B cell (primary cell): ENCODE measurements around the gene RAB28. TPM values are rescaled to one million over a fixed set of nuclear protein-coding genes. Genes with fewer than 3 reads are reported as not detected.

Source experiments
- ATAC-seq: fragments of 200-7000 bp; cut with Tn5 transposase; one replicate; pipeline ENCODE4 v1.10.0; 2021; ENCODE audit warnings: low read depth, mild to moderate bottlenecking, moderate number of reproducible peaks, moderate library complexity
- CTCF ChIA-PET: fragments of 350-600 bp; sonication (Branson Sonifier 250); formaldehyde crosslinking; loops from one replicate; lab custom pipeline; 2021; ENCODE audit warnings: antibody characterized with exemption, inconsistent platforms; lab: Charles Lee
- POLR2A ChIA-PET: fragments of 350-600 bp; sonication (Branson Sonifier 250); formaldehyde crosslinking; loops from one replicate; lab custom pipeline; 2021; ENCODE audit warnings: antibody characterized with exemption; lab: Charles Lee
- DNase-seq: peaks from one replicate; pipeline ENCODE4 v3.0.0; 2013
- H2AFZ ChIP-seq: 2 replicates; pipeline ENCODE4 v1.6.1; 2012; ENCODE audit warnings: mild to moderate bottlenecking, low read depth, low read length; ENCODE audit not compliant: insufficient read depth, poor library complexity, severe bottlenecking
- H3K27ac ChIP-seq, 2 donors: 1 replicate in 1 of 2; 2 replicates in 1 of 2; pipeline ENCODE4 v1.5.1; 2012 to 2013; ENCODE audit warnings: low read length in 2 of 2, mild to moderate bottlenecking in 2 of 2, moderate library complexity in 1 of 2
- H3K27me3 ChIP-seq, 4 experiments: fragments of 200-600 bp in 1 of 4; sonication (generic) in 1 of 4; replicated peaks in 1 of 4; 1 replicate in 2 of 4; 2 replicates in 2 of 4; pipeline versions ENCODE4 v1.6.1 to v1.7.0; 2013 to 2016; ENCODE audit warnings: low read length in 3 of 4, mild to moderate bottlenecking in 2 of 4, mixed read lengths in 1 of 4, moderate library complexity in 1 of 4; ENCODE audit not compliant: insufficient read depth in 4 of 4, control insufficient read depth in 3 of 4; ENCODE audit errors: control extremely low read depth in 1 of 4
- H3K36me3 ChIP-seq, 2 experiments: replicated peaks in 1 of 2; 1 replicate in 1 of 2; 2 replicates in 1 of 2; pipeline versions ENCODE4 v1.6.1 to v1.7.1; 2013; ENCODE audit warnings: low read length in 1 of 2; ENCODE audit not compliant: insufficient read depth in 2 of 2, control insufficient read depth in 1 of 2; ENCODE audit errors: control extremely low read depth in 1 of 2, extremely low read depth in 1 of 2
- H3K4me1 ChIP-seq, 2 donors: fragments of 200-600 bp in 1 of 2; sonication (generic) in 1 of 2; 1 replicate in 1 of 2; 2 replicates in 1 of 2; pipeline versions ENCODE4 v1.5.1 to v1.6.1; 2013 to 2017; ENCODE audit warnings: low read length in 2 of 2; ENCODE audit not compliant: control insufficient read depth in 2 of 2, insufficient read depth in 2 of 2
- H3K4me2 ChIP-seq: replicated peaks from 2 replicates; pipeline ENCODE3; 2012; ENCODE audit warnings: mild to moderate bottlenecking, low read depth, low read length; ENCODE audit not compliant: poor library complexity, severe bottlenecking
- H3K4me3 ChIP-seq, 5 experiments: fragments of 200-600 bp in 1 of 5; sonication (generic) in 1 of 5; 1 replicate in 3 of 5; 2 replicates in 2 of 5; pipeline versions ENCODE4 v1.5.1 to v1.7.0; 2011 to 2016; ENCODE audit warnings: low read length in 4 of 5, mild to moderate bottlenecking in 4 of 5, low read depth in 2 of 5, control low read depth in 1 of 5, moderate library complexity in 1 of 5; ENCODE audit not compliant: insufficient read depth in 1 of 5; ENCODE audit errors: control extremely low read depth in 1 of 5, extremely low read depth in 1 of 5
- H3K79me2 ChIP-seq: fragments of 200-600 bp; sonication (generic); one replicate; pipeline ENCODE4 v1.6.0; 2016; ENCODE audit warnings: low read length; ENCODE audit not compliant: control insufficient read depth, insufficient read depth
- H3K9ac ChIP-seq: fragments of 200-600 bp; sonication (generic); 2 replicates; pipeline ENCODE4 v1.6.1; 2017; ENCODE audit warnings: mild to moderate bottlenecking, low read length, moderate library complexity
- H3K9me3 ChIP-seq, 3 donors: one replicate each; pipeline versions ENCODE4 v1.6.1 to v1.7.1; 2013; ENCODE audit warnings: low read length in 2 of 3; ENCODE audit not compliant: control insufficient read depth in 2 of 3, insufficient read depth in 1 of 3; ENCODE audit errors: control extremely low read depth in 1 of 3
- H4K20me1 ChIP-seq: 2 replicates; pipeline ENCODE4 v1.6.0; 2012; ENCODE audit warnings: mild to moderate bottlenecking, low read length; ENCODE audit not compliant: insufficient read depth, control insufficient read depth, poor library complexity, severe bottlenecking
- H3K27ac Mint-ChIP-seq: one replicate; pipeline ENCODE4 v1.8.0; 2021; ENCODE audit warnings: mixed read lengths
- H3K27me3 Mint-ChIP-seq: one replicate; pipeline ENCODE4 v1.8.0; 2021; ENCODE audit warnings: mixed read lengths
- H3K4me1 Mint-ChIP-seq: one replicate; pipeline ENCODE4 v1.8.0; 2021; ENCODE audit warnings: mixed read lengths
- H3K4me3 Mint-ChIP-seq: one replicate; pipeline ENCODE4 v1.8.0; 2021; ENCODE audit warnings: mixed read lengths
- H3K9me3 Mint-ChIP-seq: one replicate; pipeline ENCODE4 v1.8.0; 2022; ENCODE audit warnings: mixed read lengths; ENCODE audit not compliant: insufficient read depth
- EZH2 ChIP-seq: IDR thresholded peaks from 2 replicates; pipeline ENCODE4 v1.6.1; 2012; ENCODE audit warnings: borderline replicate concordance, low read depth, mild to moderate bottlenecking, moderate library complexity, low read length; ENCODE audit not compliant: insufficient read depth, poor library complexity, severe bottlenecking
- WGBS: methylation state at CpG from one replicate; pipeline ENCODE4 v1.1.5; 2013; ENCODE audit warnings: missing lambda C conversion rate; ENCODE audit not compliant: insufficient coverage; 5-methylcytosine and 5-hydroxymethylcytosine counted together
- intact Hi-C: fragments of 100-400 bp; cut with micrococcal nuclease; formaldehyde crosslinking; loops from one replicate; pipeline ENCODE4 v1.10.0; 2022
- polyA plus RNA-seq: library from polyadenylated mRNA; depleted of rRNA; stranded (reverse); fragments of >200 nt; gene quantifications from 2 replicates; pipeline ENCODE4 v1.2.3, GENCODE V29; 2012
- total RNA-seq, 2 donors: library from RNA; stranded (reverse); fragments of 120-200 nt in 1 of 2; gene quantifications; 1 replicate in 1 of 2; 2 replicates in 1 of 2; pipeline versions ENCODE4 v1.2.3 to v1.2.4, GENCODE V29; 2013 to 2022
- TF ChIP-seq, protein P1 (sequence below): fragments of 200-600 bp; IDR thresholded peaks from one replicate; pipeline ENCODE4 v1.8.0; 2022; ENCODE audit warnings: antibody characterized with exemption, mild to moderate bottlenecking

Gene RAB28
- total and polyA plus RNA-seq, 2 donors (not counting 1 experiment from before 2014, with no cell fraction given): 7.2 to 17.4 TPM

GRCh38 chr4:13492747-13493146, 8.6 kb upstream of the RAB28 start:
- ATAC-seq (no peak), DNase-seq (no peak)
- ChIA-PET POLR2A (no interaction called here), CTCF (no interaction called here)
- Histone ChIP-seq H4K20me1 (no peaks in the 10 kb centered on the region), H3K27ac (no peak overlapping the region), H3K27me3 (peaks cover 0 to 31% (median 13%) of the 10 kb centered on the region in 4 experiments), H3K4me1 (no peaks in the 10 kb centered on the region), H3K4me3 (no peak overlapping the region), H3K36me3 (no peaks in the 10 kb centered on the region), H3K9me3 (peaks cover 0 to 5% (median 3%) of the 10 kb centered on the region in 3 donors), H2AFZ (no peak overlapping the region), H3K4me2 (no peak overlapping the region), H3K79me2 (no peaks in the 10 kb centered on the region), H3K9ac (no peak overlapping the region)
- intact Hi-C loops: no loop called here
- Mint-ChIP-seq H3K9me3 (peaks cover 4% of the 10 kb centered on the region), H3K27ac (no peak overlapping the region), H3K4me1 (no peaks in the 10 kb centered on the region), H3K27me3 (peaks cover 58% of the 10 kb centered on the region), H3K4me3 (no peak overlapping the region)
- no CpG with 5 or more reads among the region's 3 CpGs for WGBS
- TF ChIP-seq EZH2: no peak
- TF ChIP-seq, protein P1, sequence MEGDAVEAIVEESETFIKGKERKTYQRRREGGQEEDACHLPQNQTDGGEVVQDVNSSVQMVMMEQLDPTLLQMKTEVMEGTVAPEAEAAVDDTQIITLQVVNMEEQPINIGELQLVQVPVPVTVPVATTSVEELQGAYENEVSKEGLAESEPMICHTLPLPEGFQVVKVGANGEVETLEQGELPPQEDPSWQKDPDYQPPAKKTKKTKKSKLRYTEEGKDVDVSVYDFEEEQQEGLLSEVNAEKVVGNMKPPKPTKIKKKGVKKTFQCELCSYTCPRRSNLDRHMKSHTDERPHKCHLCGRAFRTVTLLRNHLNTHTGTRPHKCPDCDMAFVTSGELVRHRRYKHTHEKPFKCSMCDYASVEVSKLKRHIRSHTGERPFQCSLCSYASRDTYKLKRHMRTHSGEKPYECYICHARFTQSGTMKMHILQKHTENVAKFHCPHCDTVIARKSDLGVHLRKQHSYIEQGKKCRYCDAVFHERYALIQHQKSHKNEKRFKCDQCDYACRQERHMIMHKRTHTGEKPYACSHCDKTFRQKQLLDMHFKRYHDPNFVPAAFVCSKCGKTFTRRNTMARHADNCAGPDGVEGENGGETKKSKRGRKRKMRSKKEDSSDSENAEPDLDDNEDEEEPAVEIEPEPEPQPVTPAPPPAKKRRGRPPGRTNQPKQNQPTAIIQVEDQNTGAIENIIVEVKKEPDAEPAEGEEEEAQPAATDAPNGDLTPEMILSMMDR: no peak

GRCh38 chr4:13484749-13485221, 645 bp upstream of the RAB28 start:
- 0% methylated on average over 15 of the region's 23 CpGs for WGBS

More at GRCh38 chr4:13484749-13485221, 645 bp upstream of the RAB28 start:
- ATAC-seq (peak; percentile 18), DNase-seq (no peak)
- Mint-ChIP-seq H3K27me3 (peaks cover 20% of the 10 kb centered on the region), H3K27ac (peak overlapping the region; percentile 99), H3K4me3 (peak overlapping the region; percentile 92), H3K9me3 (no peaks in the 10 kb centered on the region), H3K4me1 (peaks cover 22% of the 10 kb centered on the region)
- peaks cover 15 to 17% of the 10 kb centered on the region in 2 donors for H3K4me1 ChIP-seq
- H4K20me1 ChIP-seq: no peaks in the 10 kb centered on the region
- H3K4me2 ChIP-seq: peak overlapping the region; percentile 91
- TF ChIP-seq, protein P1: no peak
- no peak for TF ChIP-seq EZH2
- peaks cover 20% of the 10 kb centered on the region for H3K79me2 ChIP-seq
- peaks cover 0 to 16% (median 7%) of the 10 kb centered on the region in 4 experiments for H3K27me3 ChIP-seq
- ChIA-PET POLR2A (interaction anchor here (0.5 kb wide), 1 partner anchor 109 kb away, joined by 3 read pairs; no protein-coding TSS in a partner anchor), CTCF (no interaction called here)
- peak overlapping the region; percentile 92 for H3K9ac ChIP-seq
- peak overlapping the region; percentile 81 to 93 (median 86) for H3K4me3 ChIP-seq
- H3K27ac ChIP-seq: peak overlapping the region; percentile 97 to 99
- H2AFZ ChIP-seq: peak overlapping the region; percentile 93
- H3K9me3 ChIP-seq: peaks cover 0 to 2% (median 0%) of the 10 kb centered on the region in 3 donors
- no peaks in the 10 kb centered on the region for H3K36me3 ChIP-seq
- intact Hi-C loops: loop anchor here (1.0 to 5.0 kb wide), 2 partner anchors 65 to 128 kb away; no protein-coding TSS in a partner anchor
